HG03097 (cell line): ENCODE data around the gene ABHD5.
"Not testable (repeated sequence)": the region's sequence is repeated elsewhere in the genome, so short reads cannot be mapped to it uniquely, and the experiment has no call there.

Source experiments
- ATAC-seq: cut with Tn5 transposase; IDR thresholded peaks from one replicate; pipeline ENCODE4 v1.9.1; 2021; ENCODE audit not compliant: unreplicated experiment, low FRiP score

Gene ABHD5

GRCh38 chr3:43690400-43691119, at the start of gene ABHD5:
Gene ABHD5 (plus strand): TSS chr3:43690938. CDS start chr3:43690993, 55 bp downstream.
- ATAC-seq, result peak; percentile 88

GRCh38 chr3:43641306-43642114, 49.2 kb upstream of the ABHD5 start:
- no peak for ATAC-seq

- ATAC-seq, result no peak
These were observed 46.3 kb upstream of the ABHD5 start for GRCh38 chr3:43644443-43644842.

- no peak for ATAC-seq
These were observed 43.2 kb upstream of the ABHD5 start for GRCh38 chr3:43647331-43648166.

GRCh38 chr3:43648957-43649356, 41.8 kb upstream of the ABHD5 start:
- no peak for ATAC-seq

GRCh38 chr3:43649365-43649968, 41.3 kb upstream of the ABHD5 start:
- ATAC-seq, result no peak

- no peak for ATAC-seq
These were observed 40.4 kb upstream of the ABHD5 start for GRCh38 chr3:43650345-43650744.

GRCh38 chr3:43656390-43656789, 34.3 kb upstream of the ABHD5 start:
- ATAC-seq, result not testable (repeated sequence)

GRCh38 chr3:43659250-43659880, 31.4 kb upstream of the ABHD5 start:
- no peak for ATAC-seq

GRCh38 chr3:43661376-43661775, 29.4 kb upstream of the ABHD5 start:
- ATAC-seq, result not testable (repeated sequence)

GRCh38 chr3:43665011-43665410, 25.7 kb upstream of the ABHD5 start:
- ATAC-seq, result not testable (repeated sequence)

- no peak for ATAC-seq
These were observed 19.9 kb upstream of the ABHD5 start for GRCh38 chr3:43670635-43671522.

GRCh38 chr3:43674345-43675085, 16.2 kb upstream of the ABHD5 start:
- no peak for ATAC-seq

GRCh38 chr3:43675593-43675992, 15.1 kb upstream of the ABHD5 start:
- ATAC-seq, result no peak

GRCh38 chr3:43676441-43676840, 14.3 kb upstream of the ABHD5 start:
- ATAC-seq, result no peak

GRCh38 chr3:43678375-43678774, 12.4 kb upstream of the ABHD5 start:
- not testable (repeated sequence) for ATAC-seq

GRCh38 chr3:43678887-43679449, 11.8 kb upstream of the ABHD5 start:
- ATAC-seq, result not testable (repeated sequence)

GRCh38 chr3:43680857-43681256, 9.9 kb upstream of the ABHD5 start:
- not testable (repeated sequence) for ATAC-seq
